Measurements from ENCODE around the gene AACS. TPM values are rescaled to one million over a fixed set of nuclear protein-coding genes. Genes with fewer than 3 reads are reported as not detected.

The AACS gene
- total RNA-seq, 1 experiment from 2014 or later, result 20.1 TPM

- no peak for DNase-seq (ENCODE audit: low spot score)
- H3K4me1 ChIP-seq (ENCODE audit: insufficient read depth, low read length, poor library complexity, severe bottlenecking), result no peaks in the 10 kb centered on the region
- H3K27me3 ChIP-seq (replicated peaks; ENCODE audit: insufficient read depth, low read depth, low read length, poor library complexity), result no peaks in the 10 kb centered on the region
- POLR2A ChIA-PET (ENCODE audit: low non-redundant PET), result no interaction called here
- H3K4me3 ChIP-seq (ENCODE audit: low read depth, low read length, poor library complexity, severe bottlenecking), result no peak overlapping the region
- peaks cover 7% of the 10 kb centered on the region for H3K36me3 ChIP-seq (ENCODE audit: insufficient read depth, low read length, poor library complexity, severe bottlenecking)
- intact Hi-C loops (cut with micrococcal nuclease; ENCODE audit: unreplicated experiment), result no loop called here
- H3K9me3 ChIP-seq (ENCODE audit: low read depth, low read length, poor library complexity, severe bottlenecking), result no peaks in the 10 kb centered on the region
- no TSS peak for BruUV-seq (replicated peaks)
- H3K27ac ChIP-seq (ENCODE audit: low read depth, low read length, poor library complexity, severe bottlenecking), result no peak overlapping the region
- CTCF ChIA-PET, result no interaction called here
- TF ChIP-seq, protein P1, sequence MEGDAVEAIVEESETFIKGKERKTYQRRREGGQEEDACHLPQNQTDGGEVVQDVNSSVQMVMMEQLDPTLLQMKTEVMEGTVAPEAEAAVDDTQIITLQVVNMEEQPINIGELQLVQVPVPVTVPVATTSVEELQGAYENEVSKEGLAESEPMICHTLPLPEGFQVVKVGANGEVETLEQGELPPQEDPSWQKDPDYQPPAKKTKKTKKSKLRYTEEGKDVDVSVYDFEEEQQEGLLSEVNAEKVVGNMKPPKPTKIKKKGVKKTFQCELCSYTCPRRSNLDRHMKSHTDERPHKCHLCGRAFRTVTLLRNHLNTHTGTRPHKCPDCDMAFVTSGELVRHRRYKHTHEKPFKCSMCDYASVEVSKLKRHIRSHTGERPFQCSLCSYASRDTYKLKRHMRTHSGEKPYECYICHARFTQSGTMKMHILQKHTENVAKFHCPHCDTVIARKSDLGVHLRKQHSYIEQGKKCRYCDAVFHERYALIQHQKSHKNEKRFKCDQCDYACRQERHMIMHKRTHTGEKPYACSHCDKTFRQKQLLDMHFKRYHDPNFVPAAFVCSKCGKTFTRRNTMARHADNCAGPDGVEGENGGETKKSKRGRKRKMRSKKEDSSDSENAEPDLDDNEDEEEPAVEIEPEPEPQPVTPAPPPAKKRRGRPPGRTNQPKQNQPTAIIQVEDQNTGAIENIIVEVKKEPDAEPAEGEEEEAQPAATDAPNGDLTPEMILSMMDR (conservative IDR thresholded peaks at IDR 0.05; ENCODE audit: low read depth, low read length), result no peak
Measured at GRCh38 chr12:125092872-125093680, 27.8 kb downstream of the AACS start.

- ChIA-PET CTCF (no interaction called here), POLR2A (ENCODE audit: low non-redundant PET) (no interaction called here)
- intact Hi-C loops (cut with micrococcal nuclease; ENCODE audit: unreplicated experiment), result no loop called here
- Histone ChIP-seq H3K27me3 (replicated peaks; ENCODE audit: insufficient read depth, low read depth, low read length, poor library complexity) (no peaks in the 10 kb centered on the region), H3K36me3 (ENCODE audit: insufficient read depth, low read length, poor library complexity, severe bottlenecking) (peaks cover 7% of the 10 kb centered on the region), H3K27ac (ENCODE audit: low read depth, low read length, poor library complexity, severe bottlenecking) (no peak overlapping the region), H3K9me3 (ENCODE audit: low read depth, low read length, poor library complexity, severe bottlenecking) (no peaks in the 10 kb centered on the region), H3K4me3 (ENCODE audit: low read depth, low read length, poor library complexity, severe bottlenecking) (no peak overlapping the region), H3K4me1 (ENCODE audit: insufficient read depth, low read length, poor library complexity, severe bottlenecking) (no peaks in the 10 kb centered on the region)
- no peak for TF ChIP-seq EZH2 (IDR thresholded peaks at IDR 0.05; ENCODE audit: borderline replicate concordance, low read depth, low read length, poor library complexity, severe bottlenecking)
- TF ChIP-seq, protein P1 (conservative IDR thresholded peaks at IDR 0.05; ENCODE audit: low read depth, low read length), result no peak
- no peak for DNase-seq (ENCODE audit: low spot score)
- BruUV-seq (replicated peaks), result no TSS peak
Measured at GRCh38 chr12:125093681-125094330, 28.6 kb downstream of the AACS start.

GRCh38 chr12:125096894-125097293 lies 31.7 kb downstream of the AACS start:
- POLR2A ChIA-PET (ENCODE audit: low non-redundant PET), result no interaction called here
- H3K4me3 ChIP-seq (ENCODE audit: low read depth, low read length, poor library complexity, severe bottlenecking), result no peak overlapping the region
- no TSS peak for BruUV-seq (replicated peaks)
- DNase-seq (ENCODE audit: low spot score), result no peak
- no peak overlapping the region for H3K27ac ChIP-seq (ENCODE audit: low read depth, low read length, poor library complexity, severe bottlenecking)
- peaks cover 4% of the 10 kb centered on the region for H3K36me3 ChIP-seq (ENCODE audit: insufficient read depth, low read length, poor library complexity, severe bottlenecking)
- no peaks in the 10 kb centered on the region for H3K9me3 ChIP-seq (ENCODE audit: low read depth, low read length, poor library complexity, severe bottlenecking)
- no peaks in the 10 kb centered on the region for H3K27me3 ChIP-seq (replicated peaks; ENCODE audit: insufficient read depth, low read depth, low read length, poor library complexity)
- intact Hi-C loops (cut with micrococcal nuclease; ENCODE audit: unreplicated experiment), result no loop called here
- CTCF ChIA-PET, result no interaction called here
- TF ChIP-seq, protein P1 (conservative IDR thresholded peaks at IDR 0.05; ENCODE audit: low read depth, low read length), result no peak
- TF ChIP-seq EZH2 (IDR thresholded peaks at IDR 0.05; ENCODE audit: borderline replicate concordance, low read depth, low read length, poor library complexity, severe bottlenecking), result no peak
- no peaks in the 10 kb centered on the region for H3K4me1 ChIP-seq (ENCODE audit: insufficient read depth, low read length, poor library complexity, severe bottlenecking)
